Activated naive CD4-positive, alpha-beta T cell treated with anti-CD3 and anti-CD28 coated beads, Interleukin-2, amount 50 U/mL, for 16 hours (primary cell): ENCODE data around the gene STK17B.
"Not testable (repeated sequence)": the region's sequence is repeated elsewhere in the genome, so short reads cannot be mapped to it uniquely, and the experiment has no call there.

Source experiments
- DNase-seq: peaks from one replicate; pipeline ENCODE4 v3.0.0-alpha.2; 2020

The STK17B gene

DNA sequence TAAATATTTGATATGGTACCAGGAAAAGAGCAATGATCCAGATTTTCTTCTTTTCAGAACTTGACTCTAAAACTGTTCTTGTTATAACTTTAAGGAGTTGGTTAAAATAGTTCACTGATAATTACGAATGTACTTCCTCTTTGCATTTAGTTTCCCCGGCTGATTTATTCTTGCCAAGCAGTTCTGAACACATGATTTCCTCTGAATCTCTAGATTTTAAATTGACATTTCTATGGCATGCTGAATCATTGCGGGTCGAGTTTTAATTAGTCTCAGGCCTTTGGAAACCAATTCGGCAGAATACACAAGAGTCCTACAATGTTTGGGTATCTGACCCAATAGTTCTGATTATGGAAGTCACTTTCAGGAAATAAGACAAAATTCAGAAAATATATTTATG, 65.4 kb downstream of the STK17B start:
- DNase-seq: no peak

DNA sequence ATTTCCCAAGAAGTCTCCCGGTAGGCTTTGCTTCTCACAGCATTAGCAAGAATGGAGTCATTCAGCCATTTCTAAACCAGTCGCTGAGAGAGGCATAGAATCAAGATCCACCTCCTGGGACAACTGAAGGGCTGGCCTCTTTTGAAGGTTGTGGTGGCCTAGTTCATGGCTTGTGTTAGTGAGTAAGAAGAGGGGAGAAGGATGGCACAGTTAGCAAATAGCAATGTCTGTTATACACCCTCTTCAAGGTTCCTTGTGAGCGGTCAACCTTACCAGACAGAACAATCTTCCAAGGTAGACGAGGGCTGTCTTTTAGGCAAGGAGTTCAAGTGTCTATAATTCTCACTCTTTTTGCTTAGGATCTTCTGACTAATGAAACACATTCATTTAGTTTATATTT, 67.3 kb downstream of the STK17B start:
- no peak for DNase-seq

DNA sequence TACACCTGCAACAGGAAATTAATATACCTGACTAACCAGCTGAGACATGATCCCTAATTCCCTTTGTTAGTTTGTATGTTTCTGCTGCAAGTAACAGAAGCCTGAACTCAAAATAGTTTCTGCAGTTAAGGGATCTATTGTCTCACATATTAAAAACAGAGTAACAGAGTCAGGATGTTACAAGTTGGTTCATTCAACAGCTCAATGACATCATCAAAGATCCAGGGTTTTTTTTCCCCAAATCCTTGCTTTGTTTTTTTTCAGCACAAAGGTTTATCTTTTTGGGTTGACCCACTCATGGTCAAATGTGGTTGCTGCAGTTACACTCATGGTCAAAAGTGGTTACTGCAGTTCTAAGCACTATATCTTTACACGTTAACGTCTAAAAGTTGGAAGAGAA, 67.8 kb downstream of the STK17B start:
- DNase-seq: no peak

DNA sequence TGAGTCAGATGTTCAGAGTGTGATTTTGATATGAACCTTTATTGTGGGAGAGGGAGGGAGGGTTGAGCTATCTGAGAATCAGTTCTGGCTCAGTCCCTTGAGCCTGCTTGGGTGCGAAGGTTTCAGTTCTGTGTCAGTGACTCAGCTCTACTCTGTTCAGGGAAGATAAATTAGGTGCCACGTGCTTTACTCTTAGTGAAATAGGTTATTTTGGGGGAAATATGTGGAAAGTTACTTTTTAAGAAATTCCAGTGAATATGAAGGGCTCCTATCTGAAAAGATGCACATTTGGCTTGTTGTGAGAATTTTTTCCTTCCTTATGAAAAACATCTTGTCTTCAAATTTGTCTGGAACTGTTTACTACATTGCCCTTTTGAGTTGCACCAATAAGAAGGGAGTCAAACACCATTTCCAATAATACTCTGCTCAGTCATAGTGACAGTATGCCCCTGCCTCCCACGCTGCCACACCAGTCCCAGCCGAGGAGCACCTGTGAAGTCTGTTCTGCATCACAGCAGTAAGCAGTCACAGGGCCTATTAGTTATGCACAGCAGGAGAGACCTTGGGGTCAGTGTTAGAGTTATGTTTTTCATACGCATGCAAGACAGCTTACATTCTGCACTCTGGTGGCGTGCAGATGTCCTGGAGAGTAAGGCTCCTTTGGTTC, 69.9 kb downstream of the STK17B start:
- peak; percentile 38 for DNase-seq

DNA sequence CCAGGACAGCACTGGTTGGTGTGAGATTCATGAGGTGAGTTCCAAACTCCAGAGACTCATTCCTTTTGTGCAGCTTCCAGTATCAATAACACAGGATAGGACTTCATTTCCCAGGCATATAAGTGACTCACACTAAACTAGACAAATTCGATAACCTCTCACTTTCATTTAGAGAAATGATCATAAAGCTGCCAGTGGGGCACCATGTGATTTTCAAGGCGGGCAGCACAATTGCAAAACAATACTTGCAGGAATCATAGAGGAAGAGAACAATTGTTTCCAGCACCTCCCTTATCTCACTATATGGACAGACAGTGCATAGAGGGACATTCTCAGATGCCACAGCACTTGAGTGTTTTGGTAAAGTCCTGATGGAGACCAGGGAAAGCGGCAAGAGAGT, 71.5 kb downstream of the STK17B start:
- no peak for DNase-seq

DNA sequence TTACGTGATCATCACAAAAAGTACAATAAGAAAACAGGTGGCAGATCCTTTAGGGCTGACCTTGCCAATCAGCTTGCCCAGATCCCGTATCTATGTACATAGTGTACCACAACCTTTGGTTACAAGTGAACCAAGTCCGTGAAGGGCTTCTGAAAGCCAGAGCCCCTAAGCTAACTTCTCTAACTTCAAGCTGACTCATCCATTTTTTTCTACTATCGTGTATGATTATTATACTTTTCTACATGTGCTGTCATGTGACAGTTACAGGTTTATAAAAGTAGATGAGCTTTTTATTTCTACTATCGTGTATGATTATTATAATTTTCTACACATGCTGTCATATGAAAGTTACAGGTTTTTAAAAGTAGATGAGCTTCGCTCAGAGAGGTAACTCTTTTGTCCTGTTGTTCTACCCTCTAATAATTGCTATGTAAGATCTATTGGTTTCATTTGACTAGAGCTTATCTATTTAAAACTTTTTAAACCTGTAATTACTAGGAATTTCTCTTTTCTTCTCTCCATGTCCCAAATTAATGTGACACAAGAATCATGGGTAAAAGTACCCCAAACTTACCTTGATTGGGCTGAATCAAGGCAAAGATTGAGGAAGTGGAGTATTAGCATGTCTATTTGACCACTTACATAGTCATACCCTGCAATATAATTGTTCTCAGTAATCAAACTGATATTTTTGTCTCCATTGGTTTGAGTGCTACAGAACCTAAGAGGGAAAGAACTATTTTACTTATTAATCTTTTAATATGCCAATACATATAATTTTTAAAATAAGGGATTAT, 73.3 kb downstream of the STK17B start:
- no peak for DNase-seq

DNA sequence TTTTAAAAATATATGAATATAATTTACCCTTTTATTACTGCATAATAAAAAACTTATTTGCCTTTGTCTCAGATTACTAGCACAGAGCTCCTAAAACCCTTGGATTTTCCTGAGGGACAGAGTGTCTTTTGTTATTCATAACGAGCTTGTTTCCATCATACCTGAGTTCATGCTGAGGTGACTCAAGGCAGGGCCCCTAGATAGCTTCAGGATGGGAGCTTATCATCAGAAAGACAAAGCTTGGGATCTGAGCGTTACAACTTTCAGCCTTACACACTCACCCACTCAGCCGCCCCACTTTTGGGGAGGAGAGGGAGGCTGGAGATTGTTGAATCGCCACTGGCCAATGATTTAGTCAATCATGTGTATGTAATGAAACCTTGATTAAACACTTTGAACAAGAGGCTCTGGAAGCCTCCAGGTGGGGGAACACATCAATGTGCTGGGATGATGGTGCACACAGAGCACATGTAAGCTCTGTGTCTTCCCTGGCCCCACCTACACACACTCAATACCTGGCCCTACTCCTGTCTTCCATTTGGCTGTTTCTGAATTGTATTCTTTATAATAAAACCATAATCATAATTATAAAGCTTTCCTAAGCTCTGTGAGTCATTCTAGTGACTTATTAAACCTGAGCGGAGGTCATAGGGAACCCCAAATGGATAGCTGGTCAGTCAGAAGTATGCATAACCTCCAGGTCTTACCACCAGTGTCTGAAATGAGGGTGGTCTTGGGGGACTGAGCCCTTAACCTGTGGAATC, 74.2 kb downstream of the STK17B start:
- DNase-seq: no peak

DNA sequence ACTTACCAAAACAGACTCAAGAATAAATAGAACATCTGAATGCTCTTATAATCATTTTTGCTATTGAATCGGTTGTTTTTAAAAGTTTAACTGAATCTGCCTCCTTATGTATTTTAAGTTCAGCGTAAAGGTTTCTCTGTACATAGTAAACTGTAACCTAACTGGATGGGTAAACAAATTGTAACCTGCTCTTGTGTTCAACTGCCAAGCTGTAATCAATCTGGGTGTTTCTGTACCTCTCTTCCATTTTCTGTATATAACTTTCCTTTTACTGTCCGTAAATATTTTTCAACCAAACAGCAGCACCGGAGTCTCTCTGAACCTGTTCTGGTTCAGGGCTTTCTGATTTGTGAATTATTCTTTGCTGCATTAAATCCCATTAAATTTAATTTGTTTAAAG, 75.1 kb downstream of the STK17B start:
- no peak for DNase-seq

DNA sequence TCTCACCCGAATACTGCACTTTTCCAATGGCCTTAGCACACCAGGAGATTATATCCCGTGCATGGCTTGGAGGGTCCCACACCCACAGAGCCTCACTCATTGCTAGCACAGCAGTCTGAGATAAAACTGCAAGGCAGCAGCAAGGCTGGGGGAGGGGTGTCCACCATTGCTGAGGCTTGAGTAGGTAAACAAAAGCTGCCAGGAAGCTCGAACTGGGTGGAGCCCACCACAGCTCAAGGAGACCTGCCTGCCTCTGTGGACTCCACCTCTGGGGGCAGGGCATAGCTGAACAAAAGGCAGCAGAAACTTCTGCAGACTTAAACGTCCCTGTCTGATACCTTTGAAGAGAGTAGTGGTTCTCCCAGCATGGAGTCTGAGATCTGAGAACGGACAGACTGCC, 81.9 kb downstream of the STK17B start:
- not testable (repeated sequence) for DNase-seq

DNA sequence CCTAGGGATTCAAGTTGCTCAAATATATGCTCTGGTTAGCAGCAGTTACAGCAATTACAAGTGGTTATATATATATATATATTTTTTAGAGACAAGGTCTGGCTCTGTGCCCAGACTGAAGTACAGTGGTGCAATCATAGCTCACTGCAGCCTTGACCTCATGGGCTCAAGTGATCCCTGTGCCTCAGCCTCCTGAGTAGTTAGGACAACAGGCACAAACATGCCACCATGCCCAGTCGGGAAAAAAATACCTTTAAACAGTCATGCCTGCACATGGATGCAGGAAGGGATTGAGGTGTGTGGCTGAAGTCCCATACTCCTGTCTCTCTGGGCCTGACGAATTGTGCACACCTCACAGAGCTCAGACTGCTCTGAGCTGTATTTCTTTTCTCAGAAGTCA, 83.2 kb downstream of the STK17B start:
- DNase-seq: no peak

DNA sequence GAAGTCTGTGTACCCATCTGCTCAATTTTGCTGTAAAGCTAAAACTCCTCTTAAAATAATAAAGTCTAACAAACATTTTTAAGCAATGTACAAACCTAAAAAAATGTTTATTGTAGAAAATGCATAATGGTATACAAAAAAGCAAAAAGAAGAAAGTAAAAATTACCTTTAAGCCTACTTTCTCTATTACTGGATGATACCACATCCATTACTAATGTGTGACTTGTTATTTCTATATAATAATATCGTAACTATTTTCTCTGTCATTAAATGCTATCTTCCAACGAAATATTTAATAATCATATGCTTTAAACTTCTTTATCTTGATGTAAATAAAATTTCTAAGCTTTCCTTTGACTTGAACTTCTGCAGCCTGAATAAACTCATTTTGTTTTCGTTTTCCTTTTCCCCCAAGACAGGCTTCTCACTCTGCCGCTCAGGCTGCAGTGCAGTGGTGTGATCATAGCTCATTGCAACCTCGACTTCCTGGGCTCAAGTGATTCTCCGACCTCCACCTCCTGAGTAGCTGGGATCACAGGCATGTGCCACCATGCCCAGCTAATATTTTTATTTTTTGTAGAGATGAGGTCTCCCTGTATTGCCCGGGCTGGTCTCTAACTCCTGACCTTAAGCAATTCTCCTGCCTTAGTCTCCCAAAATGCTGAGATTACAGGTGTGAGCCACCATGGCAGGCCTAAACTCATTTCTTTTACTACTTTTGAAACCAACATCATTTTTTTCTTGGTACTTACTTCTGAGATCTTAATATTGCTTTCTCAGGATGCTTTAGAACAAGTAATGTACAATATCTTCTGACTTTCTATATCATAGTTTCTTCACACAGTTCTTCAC, 84.6 kb downstream of the STK17B start:
- no peak for DNase-seq

DNA sequence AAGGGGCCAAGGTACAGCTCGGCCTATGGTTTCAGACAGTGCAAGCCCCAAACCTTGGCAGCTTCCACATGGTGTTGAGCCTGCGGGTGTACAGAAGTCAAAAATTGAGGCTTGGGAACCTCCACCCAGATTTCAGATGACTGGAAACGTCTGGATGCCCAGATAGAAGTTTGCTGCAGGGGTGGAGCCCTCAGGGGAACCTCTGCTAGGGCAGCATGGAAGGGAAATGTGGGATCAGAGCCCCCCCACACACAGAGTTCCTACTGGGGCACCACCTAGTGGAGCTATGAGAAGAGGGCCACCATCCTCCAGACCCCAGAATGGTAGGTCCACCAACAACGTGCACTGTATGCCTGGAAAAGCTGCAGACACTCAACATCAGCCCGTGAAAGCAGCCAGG, 87.8 kb downstream of the STK17B start:
- DNase-seq: no peak
